ENCODE measurements around the gene ACVR1C.

The ACVR1C gene

DNA sequence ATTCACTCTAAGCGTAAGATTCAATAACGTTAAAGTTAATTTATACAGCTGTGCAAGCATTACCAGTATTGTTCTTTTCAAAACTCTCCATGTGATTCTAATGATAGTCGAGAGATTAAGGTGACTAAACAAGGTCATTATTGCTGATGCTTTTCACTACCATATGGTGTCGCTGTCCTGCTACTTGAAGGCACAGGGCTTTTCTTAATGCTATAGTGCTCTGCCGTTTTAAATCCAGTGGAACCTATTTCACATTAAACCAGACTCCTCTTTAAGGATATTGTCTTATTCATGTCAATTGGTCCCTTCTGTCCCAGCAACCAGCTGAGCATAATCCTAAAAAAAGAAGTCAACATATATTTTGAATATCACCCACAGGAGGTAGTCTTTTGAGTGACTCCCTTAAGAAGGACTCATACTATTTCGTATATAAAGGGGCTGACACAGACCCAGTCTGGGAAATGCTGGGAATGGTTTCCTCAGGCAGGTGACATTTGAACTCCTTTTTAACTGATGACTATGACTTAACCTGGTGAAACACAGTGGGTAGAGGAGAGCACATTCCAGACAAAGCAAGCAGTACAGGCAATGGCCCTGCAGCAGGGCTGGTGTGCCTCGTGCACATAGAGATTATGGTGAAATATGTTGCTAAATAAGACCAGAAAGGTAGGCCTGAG is 130.9 kb downstream of the ACVR1C start:
- DNase-seq (ENCODE audit: low spot score), result no peak

DNA sequence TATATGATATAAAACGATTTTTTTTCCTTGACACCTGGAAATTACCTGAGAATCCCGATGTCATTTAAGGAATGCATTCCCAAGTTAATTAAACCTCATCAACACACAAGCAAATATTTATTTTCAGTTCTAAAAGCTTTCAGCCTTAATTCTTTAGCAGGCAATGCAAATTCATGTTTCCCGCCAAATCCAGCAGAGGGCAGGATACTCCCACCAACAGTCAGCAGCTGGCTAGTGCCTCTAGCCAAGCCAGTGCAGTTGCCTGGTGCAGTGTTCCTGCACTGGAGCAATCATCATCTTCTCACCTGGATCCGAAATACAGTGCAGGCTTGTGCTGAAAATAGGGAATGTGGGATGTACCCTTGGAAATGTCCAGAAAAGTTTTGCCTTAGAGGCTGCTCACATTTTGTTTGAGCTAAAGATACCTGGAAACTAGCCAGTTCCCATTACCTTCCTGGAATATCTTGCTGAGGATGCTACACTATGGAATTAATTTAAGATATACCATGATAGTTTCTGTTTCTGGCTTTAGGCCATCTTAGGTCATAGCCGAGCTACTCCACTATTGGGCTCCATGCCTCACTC is 136.4 kb downstream of the ACVR1C start:
- no peak for DNase-seq (ENCODE audit: low spot score)

DNA sequence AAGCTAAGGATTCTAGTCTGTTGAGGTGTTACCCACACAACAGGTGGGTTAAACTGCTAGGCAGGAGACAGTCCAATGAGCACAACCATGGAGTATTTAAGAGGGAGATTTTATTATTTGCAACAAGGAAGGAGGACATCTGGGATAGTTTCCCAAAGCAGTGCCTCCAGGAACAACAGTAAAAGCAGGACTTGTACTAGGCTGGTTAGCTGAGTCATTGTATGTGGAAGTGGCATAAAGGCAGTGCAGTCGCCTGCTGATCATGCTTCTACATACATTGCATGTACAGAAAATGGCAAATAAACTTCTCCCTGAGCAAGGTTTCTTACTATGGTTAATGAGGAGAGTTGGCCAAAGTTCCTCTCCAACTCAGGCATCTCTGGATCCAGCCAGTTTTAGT is 138.7 kb downstream of the ACVR1C start:
- no peak for DNase-seq (ENCODE audit: low spot score)

DNA sequence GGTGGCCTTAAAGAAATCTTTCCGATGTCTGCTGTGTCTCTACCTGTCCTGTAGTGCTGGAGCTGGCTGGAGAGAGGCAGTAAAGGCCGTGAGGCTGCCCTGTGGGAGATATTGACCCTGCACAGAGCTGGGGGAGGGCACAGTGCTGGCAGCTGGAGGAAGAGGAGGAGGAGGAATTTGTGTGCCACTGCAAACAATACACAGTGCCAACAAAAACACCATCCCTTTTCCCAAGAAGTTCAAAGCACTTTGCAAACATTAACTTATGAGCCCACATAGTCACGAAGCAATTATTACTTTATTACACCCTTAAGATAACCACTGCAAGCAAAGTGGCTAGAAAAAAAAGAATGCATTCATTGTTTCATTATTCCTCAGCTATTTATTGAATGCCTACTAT is 139.8 kb downstream of the ACVR1C start:
- no peak for DNase-seq (ENCODE audit: low spot score)

DNA sequence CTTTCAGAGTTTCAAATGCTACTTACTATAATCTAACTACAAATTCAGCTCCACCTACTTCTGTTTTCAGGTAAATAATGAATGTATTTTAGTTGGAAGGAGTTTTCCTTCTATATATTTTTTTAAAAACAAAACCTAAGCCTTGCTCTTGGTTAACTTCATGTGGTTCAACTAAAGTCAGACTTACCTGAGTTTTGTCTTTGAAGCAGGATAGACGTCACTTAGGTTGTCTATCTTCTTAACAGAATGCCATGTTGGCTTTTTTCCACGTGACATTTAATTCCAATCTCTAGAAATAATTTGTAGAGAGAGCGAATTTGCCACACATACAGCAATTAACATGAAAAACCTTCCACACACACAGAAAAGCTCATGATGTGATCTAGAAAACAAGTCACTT is 140.9 kb downstream of the ACVR1C start:
- DNase-seq (ENCODE audit: low spot score), result no peak

DNA sequence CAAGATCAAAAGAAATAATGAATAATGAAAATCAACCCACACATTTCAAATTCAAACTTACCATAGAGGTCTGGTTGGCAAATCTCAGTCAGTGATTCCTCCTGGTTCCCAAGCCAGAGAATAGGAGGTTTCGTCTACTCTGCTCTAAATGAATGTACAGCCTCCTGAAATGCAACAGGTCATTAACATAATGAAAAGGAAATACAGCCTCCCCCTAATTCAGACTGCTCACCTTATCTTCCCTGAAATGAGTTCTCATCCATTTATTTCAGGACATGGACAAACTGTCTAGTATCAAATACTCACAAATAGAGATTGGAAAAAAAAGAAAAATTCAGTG is 141.4 kb downstream of the ACVR1C start:
- no peak for DNase-seq (ENCODE audit: low spot score)

DNA sequence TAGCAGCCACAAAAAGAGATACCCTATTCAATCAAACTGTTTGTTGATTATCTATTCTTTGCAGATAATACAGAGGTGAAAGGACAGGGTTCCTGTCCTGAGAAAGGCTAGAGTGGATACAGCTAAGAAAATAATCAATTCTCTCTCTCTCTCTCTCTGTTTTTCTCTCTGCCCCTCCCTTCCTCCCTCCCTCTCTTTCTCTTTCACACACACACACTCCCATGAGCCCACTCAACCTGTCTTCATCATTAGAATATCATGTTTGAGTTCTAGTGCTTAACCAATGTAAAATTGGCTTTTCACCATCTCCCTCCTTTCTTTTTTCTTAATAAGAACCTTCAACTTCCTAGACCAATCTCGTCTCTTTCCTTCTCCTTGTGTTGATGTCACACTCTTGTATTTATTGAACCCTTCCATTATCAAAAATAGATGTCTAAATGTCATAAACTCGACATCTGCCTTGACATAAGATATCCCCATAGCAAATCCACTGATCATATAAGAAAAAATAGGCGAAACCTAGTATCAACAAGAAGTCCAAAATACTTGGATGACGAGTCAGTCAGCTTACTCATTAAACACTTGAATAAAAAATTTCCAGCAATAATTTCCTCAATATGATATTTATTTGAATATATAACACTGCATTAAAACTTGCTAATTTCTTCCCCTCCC is 141.9 kb downstream of the ACVR1C start:
- DNase-seq (ENCODE audit: low spot score), result no peak

DNA sequence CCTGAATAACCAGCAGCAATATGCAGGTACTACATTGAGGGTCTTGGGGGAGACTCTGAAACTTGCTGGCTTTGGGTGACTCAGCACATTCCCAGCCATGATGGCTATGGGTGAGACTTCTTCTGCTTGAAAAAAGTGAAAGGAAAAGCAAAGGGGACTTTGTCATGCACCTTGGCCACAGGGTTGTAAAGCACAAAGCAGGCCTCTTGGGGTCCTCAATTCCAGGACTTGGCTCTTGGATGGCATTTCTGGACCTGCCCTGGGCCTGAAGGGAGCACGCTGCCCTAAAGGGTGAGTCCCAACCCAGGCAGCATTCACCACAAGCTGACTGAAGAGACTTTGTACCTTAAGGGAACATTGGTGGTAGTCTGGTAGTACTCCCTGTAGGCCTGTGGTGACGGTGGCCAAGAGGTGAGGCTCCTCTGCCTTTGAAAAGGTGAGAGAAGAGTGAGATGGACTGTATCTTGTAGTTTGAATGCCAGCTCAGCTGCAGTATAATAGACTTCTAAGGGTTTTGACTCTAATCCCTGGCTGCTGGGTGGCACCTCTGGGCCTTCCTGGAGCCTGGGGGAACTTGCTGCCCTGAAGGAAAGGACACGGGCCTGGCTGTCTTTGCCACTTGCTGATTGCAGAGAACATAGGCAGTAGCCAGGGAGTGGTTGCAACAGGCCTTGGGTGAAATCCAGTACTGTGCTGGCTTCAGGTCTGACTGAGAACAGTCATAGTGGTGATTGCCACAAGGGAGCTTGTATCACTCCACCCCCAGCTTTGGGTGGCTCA is 148.3 kb downstream of the ACVR1C start:
- no peak for DNase-seq (ENCODE audit: low spot score)

DNA sequence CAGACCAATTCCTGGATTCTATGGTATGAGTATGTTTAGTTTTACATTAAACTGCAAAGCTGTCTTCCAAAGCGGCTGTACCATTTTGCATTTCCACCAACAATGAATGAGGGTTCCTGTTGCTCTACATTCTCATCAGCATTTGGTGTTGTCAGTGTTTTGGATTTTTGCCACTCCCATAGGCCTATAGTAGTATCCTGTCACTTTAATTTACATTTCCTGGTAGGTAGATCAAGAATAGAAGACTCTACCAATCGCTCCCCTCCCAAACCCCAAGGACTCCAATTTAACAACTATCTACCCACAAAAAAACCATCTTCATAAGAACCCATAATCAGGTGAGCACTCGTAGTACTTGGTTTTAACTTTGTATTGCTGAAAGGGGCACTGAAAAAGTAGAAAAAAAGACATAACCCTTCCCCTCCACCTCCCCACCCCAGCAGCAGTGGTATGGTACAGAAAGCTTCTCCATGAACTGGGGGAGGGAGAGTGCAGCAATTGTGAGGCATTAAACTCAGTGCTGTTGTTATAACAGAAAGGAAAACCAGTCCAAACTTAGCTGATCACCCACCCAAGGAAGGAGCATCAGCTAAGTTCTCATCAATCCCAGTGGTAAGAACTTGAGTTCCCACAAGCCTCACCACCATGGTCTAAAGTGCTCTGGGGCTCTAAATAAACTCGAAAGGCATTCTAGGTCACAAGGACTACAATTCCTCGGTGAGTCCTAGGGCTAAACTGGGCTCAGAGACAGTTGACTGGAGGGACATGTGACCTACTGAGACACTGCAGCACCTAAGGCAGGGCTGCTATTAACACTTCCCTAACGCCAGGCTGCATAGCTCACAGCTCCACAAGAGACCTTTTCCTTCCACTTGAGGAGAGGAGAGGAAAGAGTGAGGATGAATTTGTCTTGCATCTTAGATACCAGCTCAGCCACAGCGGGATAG is 149.3 kb downstream of the ACVR1C start:
- DNase-seq (ENCODE audit: low spot score), result no peak

DNA sequence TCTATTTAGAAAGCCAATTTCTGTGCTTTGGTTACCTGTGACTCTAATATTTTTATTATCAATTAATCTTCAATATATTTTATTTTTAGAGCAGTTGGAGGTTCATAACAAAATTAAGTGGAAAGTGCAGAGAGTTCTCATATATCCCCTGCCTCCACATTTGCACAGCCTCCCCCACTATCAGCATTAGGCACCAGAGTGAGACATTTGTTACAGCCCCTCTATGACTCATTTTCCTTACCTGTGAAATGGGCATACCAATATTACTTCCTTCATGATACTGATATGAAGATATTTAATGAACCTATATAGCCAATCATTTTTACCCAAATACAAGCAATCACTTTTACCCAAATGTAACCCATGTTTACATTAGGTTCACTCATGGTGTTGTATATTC is 150.7 kb downstream of the ACVR1C start:
- DNase-seq (ENCODE audit: low spot score), result no peak

DNA sequence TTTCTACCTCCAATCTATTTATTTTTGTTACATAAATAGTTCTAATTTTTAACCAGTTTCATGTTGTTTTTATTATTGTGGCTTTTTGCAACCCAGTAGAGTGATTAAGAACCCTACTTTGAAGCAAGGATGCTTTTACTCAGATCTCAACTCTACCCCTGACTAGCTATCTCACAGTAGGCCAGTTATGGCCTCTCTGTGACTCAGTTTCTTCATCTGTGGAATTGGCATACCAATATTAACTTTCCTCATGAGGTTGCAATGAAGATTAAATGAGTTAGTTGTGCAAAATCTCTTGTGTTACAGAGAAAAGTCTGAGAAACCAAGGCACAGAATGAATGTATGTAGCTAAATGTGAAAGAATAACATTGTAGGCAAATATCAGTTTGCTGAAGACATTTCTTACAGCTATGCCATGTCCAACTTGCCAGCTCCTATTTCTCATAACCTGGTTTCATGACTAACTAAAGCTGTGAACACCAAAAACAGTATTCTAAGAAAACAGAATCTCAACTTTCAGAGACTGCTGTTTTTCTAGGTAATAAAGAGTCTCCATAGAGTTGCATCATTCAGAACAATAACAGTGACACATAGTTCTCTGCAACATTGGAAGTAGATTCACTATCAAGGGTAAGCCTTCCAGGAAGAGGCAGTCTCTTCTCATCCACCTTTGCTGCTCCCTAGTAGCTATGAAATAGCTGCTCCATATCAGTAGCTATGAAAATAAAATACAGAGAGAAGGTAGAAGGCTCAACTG is 151.5 kb downstream of the ACVR1C start:
- no peak for DNase-seq (ENCODE audit: low spot score)

All from hematopoietic multipotent progenitor cell treated with erythropoietin and hydrocortisone succinate and interleukin-3 and kit ligand, for 17 days (in vitro differentiated cells).